ENCODE measurements around the gene LRRC7. TPM values are rescaled to one million over a fixed set of nuclear protein-coding genes. Genes with fewer than 3 reads are reported as not detected.

The LRRC7 gene
- polyA plus RNA-seq, 1 donor from 2014 or later: 141 TPM

DNA sequence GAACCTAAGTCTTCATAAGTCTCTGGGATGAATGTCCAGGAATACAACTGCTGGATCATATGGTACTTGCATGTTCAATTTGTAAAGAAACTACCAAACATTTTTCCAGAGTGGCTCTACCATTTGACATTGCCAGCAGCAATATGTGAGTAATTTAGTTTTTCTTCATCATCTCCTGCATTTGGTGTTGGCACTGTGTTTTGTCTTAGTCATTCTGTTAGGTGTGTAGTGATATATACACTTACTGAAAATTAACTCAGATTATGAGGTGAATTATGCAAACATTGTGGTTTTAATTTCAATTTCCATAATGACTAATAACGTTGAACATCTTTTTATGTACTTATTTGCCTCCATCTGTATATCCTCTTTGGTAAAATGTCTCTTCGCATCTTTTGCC, 499.0 kb downstream of the LRRC7 start:
- Histone ChIP-seq H3K4me2 (ENCODE audit: low read length) (no peak overlapping the region), H3K79me2 (replicated peaks; ENCODE audit: insufficient read depth, low read length) (no peaks in the 10 kb centered on the region), H3K27me3 (ENCODE audit: insufficient read depth, low read depth, low read length) (no peaks in the 10 kb centered on the region), H3K4me3 (ENCODE audit: low read length) (no peak overlapping the region), H3K9me3 (ENCODE audit: low read length) (no peaks in the 10 kb centered on the region), H3K9me2 (ENCODE audit: insufficient read depth, low read length) (no peaks in the 10 kb centered on the region), H3K36me3 (ENCODE audit: insufficient read depth, low read length) (no peaks in the 10 kb centered on the region), H2AFZ (ENCODE audit: low read depth, low read length) (no peak overlapping the region), H4K20me1 (ENCODE audit: insufficient read depth) (no peaks in the 10 kb centered on the region), H3F3A (ENCODE audit: insufficient read depth, low read length, poor library complexity, severe bottlenecking) (no peaks in the 10 kb centered on the region), H3K9ac (ENCODE audit: low read length) (no peak overlapping the region), H3K27ac (ENCODE audit: low read length) (no peak overlapping the region)
- TF ChIP-seq SMC3 (conservative IDR thresholded peaks at IDR 0.05; ENCODE audit: poor library complexity) (no peak), RAD21 (conservative IDR thresholded peaks at IDR 0.05) (no peak), EZH2 (IDR thresholded peaks at IDR 0.05; ENCODE audit: borderline replicate concordance, insufficient read depth, low read length, poor library complexity, severe bottlenecking) (no peak), MXI1 (conservative IDR thresholded peaks at IDR 0.05; ENCODE audit: poor library complexity, severe bottlenecking) (no peak), TAF1 (IDR thresholded peaks at IDR 0.05; ENCODE audit: low read depth) (no peak), EP300 (conservative IDR thresholded peaks at IDR 0.05; ENCODE audit: poor library complexity, severe bottlenecking) (no peak), POLR2AphosphoS5 (IDR thresholded peaks at IDR 0.05) (no peak)
- TF ChIP-seq, protein P1, sequence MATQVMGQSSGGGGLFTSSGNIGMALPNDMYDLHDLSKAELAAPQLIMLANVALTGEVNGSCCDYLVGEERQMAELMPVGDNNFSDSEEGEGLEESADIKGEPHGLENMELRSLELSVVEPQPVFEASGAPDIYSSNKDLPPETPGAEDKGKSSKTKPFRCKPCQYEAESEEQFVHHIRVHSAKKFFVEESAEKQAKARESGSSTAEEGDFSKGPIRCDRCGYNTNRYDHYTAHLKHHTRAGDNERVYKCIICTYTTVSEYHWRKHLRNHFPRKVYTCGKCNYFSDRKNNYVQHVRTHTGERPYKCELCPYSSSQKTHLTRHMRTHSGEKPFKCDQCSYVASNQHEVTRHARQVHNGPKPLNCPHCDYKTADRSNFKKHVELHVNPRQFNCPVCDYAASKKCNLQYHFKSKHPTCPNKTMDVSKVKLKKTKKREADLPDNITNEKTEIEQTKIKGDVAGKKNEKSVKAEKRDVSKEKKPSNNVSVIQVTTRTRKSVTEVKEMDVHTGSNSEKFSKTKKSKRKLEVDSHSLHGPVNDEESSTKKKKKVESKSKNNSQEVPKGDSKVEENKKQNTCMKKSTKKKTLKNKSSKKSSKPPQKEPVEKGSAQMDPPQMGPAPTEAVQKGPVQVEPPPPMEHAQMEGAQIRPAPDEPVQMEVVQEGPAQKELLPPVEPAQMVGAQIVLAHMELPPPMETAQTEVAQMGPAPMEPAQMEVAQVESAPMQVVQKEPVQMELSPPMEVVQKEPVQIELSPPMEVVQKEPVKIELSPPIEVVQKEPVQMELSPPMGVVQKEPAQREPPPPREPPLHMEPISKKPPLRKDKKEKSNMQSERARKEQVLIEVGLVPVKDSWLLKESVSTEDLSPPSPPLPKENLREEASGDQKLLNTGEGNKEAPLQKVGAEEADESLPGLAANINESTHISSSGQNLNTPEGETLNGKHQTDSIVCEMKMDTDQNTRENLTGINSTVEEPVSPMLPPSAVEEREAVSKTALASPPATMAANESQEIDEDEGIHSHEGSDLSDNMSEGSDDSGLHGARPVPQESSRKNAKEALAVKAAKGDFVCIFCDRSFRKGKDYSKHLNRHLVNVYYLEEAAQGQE (IDR thresholded peaks at IDR 0.05; ENCODE audit: borderline replicate concordance): no peak
- TF ChIP-seq, protein P2, sequence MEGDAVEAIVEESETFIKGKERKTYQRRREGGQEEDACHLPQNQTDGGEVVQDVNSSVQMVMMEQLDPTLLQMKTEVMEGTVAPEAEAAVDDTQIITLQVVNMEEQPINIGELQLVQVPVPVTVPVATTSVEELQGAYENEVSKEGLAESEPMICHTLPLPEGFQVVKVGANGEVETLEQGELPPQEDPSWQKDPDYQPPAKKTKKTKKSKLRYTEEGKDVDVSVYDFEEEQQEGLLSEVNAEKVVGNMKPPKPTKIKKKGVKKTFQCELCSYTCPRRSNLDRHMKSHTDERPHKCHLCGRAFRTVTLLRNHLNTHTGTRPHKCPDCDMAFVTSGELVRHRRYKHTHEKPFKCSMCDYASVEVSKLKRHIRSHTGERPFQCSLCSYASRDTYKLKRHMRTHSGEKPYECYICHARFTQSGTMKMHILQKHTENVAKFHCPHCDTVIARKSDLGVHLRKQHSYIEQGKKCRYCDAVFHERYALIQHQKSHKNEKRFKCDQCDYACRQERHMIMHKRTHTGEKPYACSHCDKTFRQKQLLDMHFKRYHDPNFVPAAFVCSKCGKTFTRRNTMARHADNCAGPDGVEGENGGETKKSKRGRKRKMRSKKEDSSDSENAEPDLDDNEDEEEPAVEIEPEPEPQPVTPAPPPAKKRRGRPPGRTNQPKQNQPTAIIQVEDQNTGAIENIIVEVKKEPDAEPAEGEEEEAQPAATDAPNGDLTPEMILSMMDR (IDR thresholded peaks at IDR 0.05; ENCODE audit: poor library complexity, severe bottlenecking): no peak

DNA sequence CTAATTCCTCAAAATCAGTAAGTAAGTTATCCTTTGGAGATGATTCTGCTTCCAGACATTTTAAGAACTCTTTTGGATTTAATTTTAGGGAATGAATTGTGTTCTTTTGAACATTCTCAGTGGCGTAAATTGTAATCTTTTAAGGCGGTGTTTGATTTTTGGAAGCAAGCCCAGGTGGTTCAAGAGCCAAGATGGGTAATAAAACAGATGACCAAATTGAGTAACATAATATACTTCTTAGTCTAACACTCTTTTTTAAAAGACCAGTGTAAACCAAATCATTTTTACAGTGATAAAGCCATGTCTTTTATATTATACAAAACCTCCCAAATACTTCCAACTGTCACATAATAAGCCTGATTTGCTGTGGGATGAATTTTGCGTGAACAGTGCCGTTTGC, 503.9 kb downstream of the LRRC7 start:
- no peak overlapping the region for H3K9ac ChIP-seq (ENCODE audit: low read length)
- H3F3A ChIP-seq (ENCODE audit: insufficient read depth, low read length, poor library complexity, severe bottlenecking): no peaks in the 10 kb centered on the region
- no peaks in the 10 kb centered on the region for H4K20me1 ChIP-seq (ENCODE audit: insufficient read depth)
- H3K4me3 ChIP-seq (ENCODE audit: low read length): no peak overlapping the region
- no peak overlapping the region for H2AFZ ChIP-seq (ENCODE audit: low read depth, low read length)
- H3K4me2 ChIP-seq (ENCODE audit: low read length): no peak overlapping the region
- no peaks in the 10 kb centered on the region for H3K9me3 ChIP-seq (ENCODE audit: low read length)
- no peak overlapping the region for H3K27ac ChIP-seq (ENCODE audit: low read length)
- H3K36me3 ChIP-seq (ENCODE audit: insufficient read depth, low read length): no peaks in the 10 kb centered on the region
- no peaks in the 10 kb centered on the region for H3K9me2 ChIP-seq (ENCODE audit: insufficient read depth, low read length)
- H3K27me3 ChIP-seq (ENCODE audit: insufficient read depth, low read depth, low read length): no peaks in the 10 kb centered on the region
- TF ChIP-seq EZH2 (IDR thresholded peaks at IDR 0.05; ENCODE audit: borderline replicate concordance, insufficient read depth, low read length, poor library complexity, severe bottlenecking) (no peak), POLR2AphosphoS5 (IDR thresholded peaks at IDR 0.05) (no peak), TAF1 (IDR thresholded peaks at IDR 0.05; ENCODE audit: low read depth) (no peak), MXI1 (conservative IDR thresholded peaks at IDR 0.05; ENCODE audit: poor library complexity, severe bottlenecking) (no peak), RAD21 (conservative IDR thresholded peaks at IDR 0.05) (no peak), SMC3 (conservative IDR thresholded peaks at IDR 0.05; ENCODE audit: poor library complexity) (no peak), EP300 (conservative IDR thresholded peaks at IDR 0.05; ENCODE audit: poor library complexity, severe bottlenecking) (no peak)
- TF ChIP-seq, protein P1 (IDR thresholded peaks at IDR 0.05; ENCODE audit: borderline replicate concordance): no peak
- TF ChIP-seq, protein P2 (IDR thresholded peaks at IDR 0.05; ENCODE audit: poor library complexity, severe bottlenecking): no peak
- H3K79me2 ChIP-seq (replicated peaks; ENCODE audit: insufficient read depth, low read length): no peaks in the 10 kb centered on the region

Measured in neural cell (in vitro differentiated cells).